ENCODE measurements around the gene TMEM53. TPM values are rescaled to one million over a fixed set of nuclear protein-coding genes. Genes with fewer than 3 reads are reported as not detected.

Gene TMEM53
- total and polyA plus RNA-seq, 5 donors from 2014 or later = 2.7 to 6.8 (median 5.6) TPM

Other genes starting within 250 kb of the TMEM53 start
- gene ARMH1, start 233 bp upstream of the TMEM53 start, total RNA-seq = 24.8 TPM
- gene ARMH1, start 233 bp upstream of the TMEM53 start, polyA plus RNA-seq = 1 to 10 TPM; 3.0 to 5.7 (median 4.3) TPM
- gene RNU5D-1, start 56.7 kb upstream of the TMEM53 start, total RNA-seq = not detected
- not detected for gene RNU5D-1, start 56.7 kb upstream of the TMEM53 start, polyA plus RNA-seq
- gene KIF2C, start 65.4 kb upstream of the TMEM53 start, total RNA-seq = 1.5 TPM
- 1 to 10 TPM; 1.1 to 3.9 (median 3.3) TPM for gene KIF2C, start 65.4 kb upstream of the TMEM53 start, polyA plus RNA-seq
- 1,739 TPM for gene RPS8, start 101.1 kb upstream of the TMEM53 start, total RNA-seq
- gene RPS8, start 101.1 kb upstream of the TMEM53 start, polyA plus RNA-seq = 1,000 to 10,000 TPM in 2 of 4 donors, 100 to 1,000 TPM in 2; 805 to 1,312 (median 1,070) TPM
- gene BEST4, start 113.7 kb upstream of the TMEM53 start, total RNA-seq = 0.57 TPM
- gene BEST4, start 113.7 kb upstream of the TMEM53 start, polyA plus RNA-seq = under 1 TPM in 3 of 4 donors, not detected in 1; 0.20 to 0.88 (median 0.78) TPM
- gene PLK3, start 125.9 kb upstream of the TMEM53 start, total RNA-seq = 539 TPM
- 10 to 100 TPM; 28.2 to 48.9 (median 43.8) TPM for gene PLK3, start 125.9 kb upstream of the TMEM53 start, polyA plus RNA-seq
- 3.6 TPM for gene DYNLT4, start 132.9 kb upstream of the TMEM53 start, total RNA-seq
- 1 to 10 TPM in 2 of 4 donors, under 1 TPM in 1, not detected in 1; 0.71 to 2.6 (median 2.1) TPM for gene DYNLT4, start 132.9 kb upstream of the TMEM53 start, polyA plus RNA-seq
- 45.4 TPM for gene BTBD19, start 134.0 kb upstream of the TMEM53 start, total RNA-seq
- under 1 TPM in 2 of 4 donors, not detected in 2; 0.31 to 0.87 TPM for gene BTBD19, start 134.0 kb upstream of the TMEM53 start, polyA plus RNA-seq
- 0.94 TPM for gene PTCH2, start 168.8 kb upstream of the TMEM53 start, total RNA-seq
- gene PTCH2, start 168.8 kb upstream of the TMEM53 start, polyA plus RNA-seq = under 1 TPM in 2 of 4 donors, not detected in 2; 0.05 to 0.13 TPM

All from CD4-positive, CD25-positive, alpha-beta regulatory T cell (primary cell).